Left lung (tissue), 10 donors: ENCODE data around the gene LYPD3. TPM values are rescaled to one million over a fixed set of nuclear protein-coding genes. Genes with fewer than 3 reads are reported as not detected.
"Not testable (repeated sequence)": the region's sequence is repeated elsewhere in the genome, so short reads cannot be mapped to it uniquely, and the experiment has no call there.

Experiments used
- ATAC-seq: fragments of 200-7000 bp; cut with Tn5 transposase; one replicate; pipeline ENCODE4 v1.9.1; 2020; ENCODE audit warnings: moderate library complexity
- DNase-seq, 4 donors: peaks; one replicate each; pipeline ENCODE4 v3.0.0-alpha.2; 2013 to 2020
- H3K27ac ChIP-seq, 2 donors: fragments of 200-600 bp; sonication (generic) in 1 of 2; one replicate each; pipeline versions ENCODE4 v1.5.0 to v1.8.0; 2020 to 2021
- H3K27me3 ChIP-seq, 2 donors: fragments of 200-600 bp; sonication (generic) in 1 of 2; one replicate each; pipeline versions ENCODE4 v1.5.0 to v1.8.0; 2020 to 2021
- H3K36me3 ChIP-seq, 2 donors: fragments of 200-600 bp; sonication (generic) in 1 of 2; one replicate each; pipeline versions ENCODE4 v1.5.0 to v1.8.0; 2020 to 2021
- H3K4me1 ChIP-seq, 2 donors: fragments of 200-600 bp; one replicate each; pipeline ENCODE4 v1.8.0; 2021
- H3K4me3 ChIP-seq, 2 donors: fragments of 200-600 bp; sonication (generic) in 1 of 2; one replicate each; pipeline versions ENCODE4 v1.5.0 to v1.8.0; 2020 to 2021; ENCODE audit warnings: mild to moderate bottlenecking in 1 of 2
- H3K9me3 ChIP-seq, 2 donors: fragments of 200-600 bp; sonication (generic) in 1 of 2; one replicate each; pipeline versions ENCODE4 v1.5.0 to v1.8.0; 2020 to 2021
- CTCF ChIP-seq, 2 donors: fragments of 200-600 bp; sonication (generic) in 1 of 2; IDR thresholded peaks; one replicate each; pipeline versions ENCODE4 v1.5.0 to v1.8.0; 2021; ENCODE audit warnings: antibody characterized with exemption in 2 of 2
- intact Hi-C, 2 donors: fragments of 100-400 bp; cut with DNase I; formaldehyde crosslinking; loops; one replicate each; pipeline versions ENCODE4 v1.11.2 to v1.14.2; 2022
- polyA plus RNA-seq, 6 donors: library from polyadenylated mRNA; unstranded; fragments of 120-200 nt; gene quantifications; one replicate each; pipeline ENCODE4 v1.2.1, GENCODE V29; 2013; ENCODE audit not compliant: insufficient read length in 6 of 6
- total RNA-seq, 2 donors: library from RNA; stranded (reverse); fragmentation: NEBNext Ultra II Directional; extraction: Animal tissue kit (Norgen Biotek cat#: 25700); gene quantifications; one replicate each; pipeline ENCODE4 v1.2.1, GENCODE V29; 2021
- donor health status: DM: no; HTN: yes; CAD: no.
- donor health status: DM: no; HTN: no; CAD: no.

Gene LYPD3
- total and polyA plus RNA-seq, 8 donors, result 0.73 to 2.1 (median 1.2) TPM

- H3K9me3 ChIP-seq, result no peaks in the 10 kb centered on the region
- intact Hi-C loops, result loop anchor here (5.0 to 10.0 kb wide), 2 partner anchors 70 to 77 kb away; partner anchors contain the start of gene ETHE1 (in 1 of the 2)
- peaks cover 0 to 13% of the 10 kb centered on the region in 2 donors for H3K4me1 ChIP-seq
- H3K4me3 ChIP-seq, result no peak overlapping the region
- no peaks in the 10 kb centered on the region for H3K27me3 ChIP-seq
- ATAC-seq (no peak), DNase-seq (no peak)
- no peaks in the 10 kb centered on the region for H3K36me3 ChIP-seq
- no peak overlapping the region for H3K27ac ChIP-seq
- TF ChIP-seq CTCF (IDR thresholded peaks at IDR 0.05), result no peak
Measured at GRCh38 chr19:43447655-43448054, 17.8 kb downstream of the LYPD3 start.

GRCh38 chr19:43446746-43447489, 18.5 kb downstream of the LYPD3 start:
- Histone ChIP-seq H3K27me3 (no peaks in the 10 kb centered on the region), H3K9me3 (no peaks in the 10 kb centered on the region), H3K4me3 (no peak overlapping the region), H3K4me1 (peaks cover 0 to 13% of the 10 kb centered on the region in 2 donors), H3K36me3 (no peaks in the 10 kb centered on the region), H3K27ac (no peak overlapping the region)
- peak; percentile 81 to 97 for TF ChIP-seq CTCF (IDR thresholded peaks at IDR 0.05)
- peak; percentile 56 to 92 (median 82) for DNase-seq
- intact Hi-C loops, result loop anchor here (5.0 to 10.0 kb wide), 2 partner anchors 70 to 78 kb away; partner anchors contain the start of gene ETHE1 (in 1 of the 2)
- peak; percentile 95 for ATAC-seq

- no peaks in the 10 kb centered on the region for H3K27me3 ChIP-seq
- no peaks in the 10 kb centered on the region for H3K36me3 ChIP-seq
- H3K9me3 ChIP-seq, result no peaks in the 10 kb centered on the region
- H3K27ac ChIP-seq, result no peak overlapping the region
- H3K4me3 ChIP-seq, result no peak overlapping the region
- H3K4me1 ChIP-seq, result peaks cover 0 to 8% of the 10 kb centered on the region in 2 donors
- no peak for TF ChIP-seq CTCF (IDR thresholded peaks at IDR 0.05)
- ATAC-seq, result no peak
- no peak for DNase-seq
- intact Hi-C loops, result loop anchor here (5.0 to 10.0 kb wide), 2 partner anchors 72 to 79 kb away; partner anchors contain the start of gene ETHE1 (in 1 of the 2)
Measured at GRCh38 chr19:43445426-43445825, 20.0 kb downstream of the LYPD3 start.

GRCh38 chr19:43444531-43445287, 20.7 kb downstream of the LYPD3 start:
- intact Hi-C loops, result loop anchor here (5.0 to 10.0 kb wide), 2 partner anchors 73 to 80 kb away; partner anchors contain the start of gene ETHE1 (in 1 of the 2)
- DNase-seq (no peak), ATAC-seq (no peak)
- Histone ChIP-seq H3K9me3 (no peaks in the 10 kb centered on the region), H3K4me3 (no peak overlapping the region), H3K4me1 (peaks cover 0 to 6% of the 10 kb centered on the region in 2 donors), H3K36me3 (no peaks in the 10 kb centered on the region), H3K27me3 (no peaks in the 10 kb centered on the region), H3K27ac (no peak overlapping the region)
- TF ChIP-seq CTCF (IDR thresholded peaks at IDR 0.05), result no peak

GRCh38 chr19:43444091-43444490, 21.3 kb downstream of the LYPD3 start:
- not testable (repeated sequence) for H3K4me3 ChIP-seq, DNase-seq, H3K9me3 ChIP-seq, H3K4me1 ChIP-seq, H3K27ac ChIP-seq, H3K36me3 ChIP-seq, ATAC-seq, H3K27me3 ChIP-seq
- intact Hi-C loops, result loop anchor here in 1 of 2 donors (10.0 kb wide), 1 partner anchor 81 kb away; the partner anchor contains the start of gene ETHE1
